AG10803 (cell line): ENCODE data around the gene HYOU1.
"Not testable (repeated sequence)": the region's sequence is repeated elsewhere in the genome, so short reads cannot be mapped to it uniquely, and the experiment has no call there.

Experiments
- DNase-seq: peaks from one replicate; pipeline ENCODE4 v3.0.0; 2010; ENCODE audit warnings: low read depth
- H3K4me3 ChIP-seq: 2 replicates; pipeline ENCODE4 v1.5.1; 2011; ENCODE audit warnings: mild to moderate bottlenecking, low read length, control low read depth
- TF ChIP-seq, protein P1 (sequence below): conservative IDR thresholded peaks from 2 replicates; pipeline ENCODE4 v1.5.1; 2011; ENCODE audit warnings: mild to moderate bottlenecking, low read length, control low read depth, inconsistent platforms

Gene HYOU1

GRCh38 chr11:119048644-119049043 lies 8.4 kb downstream of the HYOU1 start:
- no peak overlapping the region for H3K4me3 ChIP-seq
- TF ChIP-seq, protein P1, sequence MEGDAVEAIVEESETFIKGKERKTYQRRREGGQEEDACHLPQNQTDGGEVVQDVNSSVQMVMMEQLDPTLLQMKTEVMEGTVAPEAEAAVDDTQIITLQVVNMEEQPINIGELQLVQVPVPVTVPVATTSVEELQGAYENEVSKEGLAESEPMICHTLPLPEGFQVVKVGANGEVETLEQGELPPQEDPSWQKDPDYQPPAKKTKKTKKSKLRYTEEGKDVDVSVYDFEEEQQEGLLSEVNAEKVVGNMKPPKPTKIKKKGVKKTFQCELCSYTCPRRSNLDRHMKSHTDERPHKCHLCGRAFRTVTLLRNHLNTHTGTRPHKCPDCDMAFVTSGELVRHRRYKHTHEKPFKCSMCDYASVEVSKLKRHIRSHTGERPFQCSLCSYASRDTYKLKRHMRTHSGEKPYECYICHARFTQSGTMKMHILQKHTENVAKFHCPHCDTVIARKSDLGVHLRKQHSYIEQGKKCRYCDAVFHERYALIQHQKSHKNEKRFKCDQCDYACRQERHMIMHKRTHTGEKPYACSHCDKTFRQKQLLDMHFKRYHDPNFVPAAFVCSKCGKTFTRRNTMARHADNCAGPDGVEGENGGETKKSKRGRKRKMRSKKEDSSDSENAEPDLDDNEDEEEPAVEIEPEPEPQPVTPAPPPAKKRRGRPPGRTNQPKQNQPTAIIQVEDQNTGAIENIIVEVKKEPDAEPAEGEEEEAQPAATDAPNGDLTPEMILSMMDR = no peak
- DNase-seq = no peak

- no peak overlapping the region for H3K4me3 ChIP-seq
- DNase-seq = no peak
- TF ChIP-seq, protein P1 = no peak
These were observed 9.8 kb downstream of the HYOU1 start for GRCh38 chr11:119047205-119047604.

DNA sequence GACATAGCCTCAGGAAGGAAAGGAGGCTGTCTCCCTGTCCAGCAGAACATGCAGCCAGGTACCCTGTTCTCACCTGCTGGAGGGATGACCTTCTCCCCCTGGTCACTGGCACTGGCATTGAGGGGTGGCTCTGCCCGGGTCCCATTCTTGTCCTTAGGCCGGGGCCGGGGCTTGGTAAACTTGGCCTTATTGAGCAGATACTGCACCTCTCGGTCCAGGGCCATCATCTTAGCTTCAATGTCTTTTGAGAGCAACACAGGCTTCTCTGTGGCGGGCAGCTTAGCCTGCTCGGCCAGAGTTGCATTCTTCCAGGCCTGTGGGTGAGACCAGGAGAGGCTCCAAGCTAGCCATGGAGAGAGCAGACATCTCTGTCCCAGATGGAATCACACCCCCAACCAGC lies 10.5 kb downstream of the HYOU1 start:
- TF ChIP-seq, protein P1 = no peak
- H3K4me3 ChIP-seq = no peak overlapping the region
- DNase-seq = no peak

GRCh38 chr11:119044708-119045107 lies 12.3 kb downstream of the HYOU1 start:
- TF ChIP-seq, protein P1 = no peak; the same call in 1 of the 2 replicates
- H3K4me3 ChIP-seq = no peak overlapping the region
- no peak for DNase-seq

GRCh38 chr11:119042927-119043326 lies 14.1 kb downstream of the HYOU1 start:
- no peak for DNase-seq
- no peak overlapping the region for H3K4me3 ChIP-seq
- TF ChIP-seq, protein P1 = no peak

DNA sequence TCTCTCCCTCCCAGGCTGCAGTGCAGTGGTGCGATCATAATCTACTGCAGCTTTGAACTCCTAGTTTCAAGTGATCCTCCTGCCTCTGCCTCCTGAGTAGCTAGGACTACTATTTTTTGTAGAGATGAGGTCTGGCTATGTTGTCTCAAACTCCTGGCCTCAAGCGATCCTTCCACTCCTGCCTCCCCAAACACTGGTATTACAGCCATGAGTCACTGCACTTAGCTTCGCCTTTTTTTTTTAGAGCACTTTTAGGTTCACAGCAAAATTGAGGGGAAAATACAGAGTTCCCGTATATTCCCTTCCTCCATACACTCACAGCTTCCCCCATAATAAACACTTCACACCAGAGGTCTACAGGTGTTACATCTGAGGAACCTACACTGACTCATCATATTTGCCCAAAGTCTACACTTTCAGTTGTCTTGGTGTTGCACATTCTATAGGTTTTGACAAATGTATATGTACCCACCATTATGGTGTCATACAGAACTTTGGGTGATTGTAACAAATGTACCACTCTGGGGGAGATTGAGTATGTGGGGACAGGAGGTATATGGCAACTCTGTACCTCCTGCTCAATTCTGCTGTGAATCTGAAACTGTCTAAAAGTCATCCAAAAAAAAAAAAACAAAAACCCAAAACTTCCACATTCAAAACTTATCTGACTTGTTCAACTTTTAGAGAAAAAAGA lies 15.0 kb downstream of the HYOU1 start:
- no peak overlapping the region for H3K4me3 ChIP-seq
- TF ChIP-seq, protein P1 = no peak
- no peak for DNase-seq

- not testable (repeated sequence) for DNase-seq, H3K4me3 ChIP-seq
These were observed 17.5 kb downstream of the HYOU1 start for GRCh38 chr11:119039471-119039870.

- TF ChIP-seq, protein P1 = no peak
- no peak for DNase-seq
- H3K4me3 ChIP-seq = no peak overlapping the region
These were observed 18.1 kb downstream of the HYOU1 start for GRCh38 chr11:119038884-119039283.
